Upper lobe of left lung (tissue), 6 donors: ENCODE data around the gene CD276. TPM values are rescaled to one million over a fixed set of nuclear protein-coding genes. Genes with fewer than 3 reads are reported as not detected.

Source experiments
- ATAC-seq, 2 donors: fragments of 200-7000 bp; cut with Tn5 transposase; one replicate each; pipeline ENCODE4 v1.9.1; 2022; ENCODE audit warnings: mild to moderate bottlenecking in 2 of 2, moderate library complexity in 2 of 2; ENCODE audit not compliant: low FRiP score in 2 of 2
- DNase-seq, 2 donors: peaks; one replicate each; pipeline ENCODE4 v3.0.0-alpha.2; 2019 to 2020
- H3K27ac ChIP-seq, 4 donors: fragments of 200-600 bp; sonication (generic); one replicate each; pipeline ENCODE4 v1.5.1; 2016 to 2019
- H3K27me3 ChIP-seq, 4 donors: fragments of 200-600 bp; sonication (generic); one replicate each; pipeline ENCODE4 v1.5.1; 2017 to 2019
- H3K36me3 ChIP-seq, 4 donors: fragments of 200-600 bp; sonication (generic); one replicate each; pipeline ENCODE4 v1.5.1; 2016 to 2019
- H3K4me1 ChIP-seq, 4 donors: fragments of 200-600 bp; sonication (generic); one replicate each; pipeline ENCODE4 v1.5.1; 2018 to 2019
- H3K4me3 ChIP-seq, 4 donors: fragments of 200-600 bp; sonication (generic); one replicate each; pipeline ENCODE4 v1.5.1; 2017 to 2019; ENCODE audit warnings: mild to moderate bottlenecking in 2 of 4, moderate library complexity in 1 of 4
- H3K9me3 ChIP-seq, 4 donors: fragments of 200-600 bp; sonication (generic); one replicate each; pipeline ENCODE4 v1.5.1; 2018 to 2019
- CTCF ChIP-seq, 6 experiments: fragments of 450-650 bp in 4 of 6; fragments of 200-600 bp in 2 of 6; sonication (generic) in 2 of 6; IDR thresholded peaks; one replicate each; pipeline ENCODE4 v1.5.1; 2016 to 2019; ENCODE audit warnings: antibody characterized with exemption in 6 of 6
- EP300 ChIP-seq, 4 donors: sonication (generic); formaldehyde crosslinking; IDR thresholded peaks; one replicate each; pipeline ENCODE4 v1.5.1; 2017; ENCODE audit warnings: antibody characterized with exemption in 4 of 4, control low read depth in 2 of 4
- POLR2A ChIP-seq, 4 donors: fragments of 450-650 bp; IDR thresholded peaks; one replicate each; pipeline ENCODE4 v1.5.1; 2016 to 2017; ENCODE audit warnings: antibody characterized with exemption in 4 of 4, mild to moderate bottlenecking in 2 of 4
- POLR2AphosphoS5 ChIP-seq, 2 donors: sonication (generic); formaldehyde crosslinking; IDR thresholded peaks; one replicate each; pipeline ENCODE4 v1.5.1; 2017; ENCODE audit warnings: antibody characterized with exemption in 2 of 2
- WGBS, 2 donors: methylation state at CpG; one replicate each; pipeline ENCODE4 v1.1.5; 2017 to 2018; 5-methylcytosine and 5-hydroxymethylcytosine counted together
- total RNA-seq, 6 donors: library from RNA; depleted of rRNA in 4 of 6; stranded (reverse); fragments of >200 nt in 4 of 6; gene quantifications; one replicate each; pipeline versions ENCODE4 v1.1.0 to v1.2.1, GENCODE V29; 2016 to 2021
- donor health status: DM: no; HTN: no; CAD: no; lungs with moderate emphysema.
- donor health status: DM: no; HTN: yes; CAD: no; lungs with severe emphysema.

CD276 gene
- total RNA-seq, 6 donors from 2014 or later: 32.2 to 83.6 (median 65.8) TPM

- ATAC-seq (no peak), DNase-seq (peak in 1 of 2 donors; percentile 74)
- H3K36me3 ChIP-seq: no peaks in the 10 kb centered on the region
- no peak overlapping the region for H3K27ac ChIP-seq
- peaks cover 0 to 10% (median 0%) of the 10 kb centered on the region in 4 donors for H3K27me3 ChIP-seq
- H3K4me3 ChIP-seq: no peak overlapping the region
- H3K9me3 ChIP-seq: no peaks in the 10 kb centered on the region
- no peak for TF ChIP-seq EP300 (IDR thresholded peaks at IDR 0.05)
- TF ChIP-seq POLR2AphosphoS5 (IDR thresholded peaks at IDR 0.05): no peak
- TF ChIP-seq CTCF (IDR thresholded peaks at IDR 0.05): no peak
- TF ChIP-seq POLR2A (IDR thresholded peaks at IDR 0.05): no peak
- 77 to 93% methylated on average over 14 of the region's 14 CpGs for WGBS, 2 donors
- H3K4me1 ChIP-seq: peaks cover 10 to 41% (median 33%) of the 10 kb centered on the region in 4 donors
Observed at GRCh38 chr15:73682600-73683090, 1.5 kb upstream of the CD276 start.

- peak overlapping the region in 3 of 4 donors; percentile 73 to 95 (median 85) for H3K4me3 ChIP-seq
- peak overlapping the region; percentile 73 to 89 (median 81) for H3K27ac ChIP-seq
- DNase-seq (no peak), ATAC-seq (no peak)
- peaks cover 10 to 47% (median 33%) of the 10 kb centered on the region in 4 donors for H3K4me1 ChIP-seq
- H3K36me3 ChIP-seq: no peaks in the 10 kb centered on the region
- 49 to 59% methylated on average over 6 to 7 of the region's 7 CpGs for WGBS, 2 donors
- H3K27me3 ChIP-seq: peaks cover 0 to 10% (median 0%) of the 10 kb centered on the region in 4 donors
- TF ChIP-seq POLR2AphosphoS5 (IDR thresholded peaks at IDR 0.05) (no peak), POLR2A (IDR thresholded peaks at IDR 0.05) (no peak), CTCF (IDR thresholded peaks at IDR 0.05) (peak in 3 of 6 experiments; percentile 27 to 38 (median 32)), EP300 (IDR thresholded peaks at IDR 0.05) (no peak)
- H3K9me3 ChIP-seq: no peaks in the 10 kb centered on the region
Observed at GRCh38 chr15:73683257-73683776, 866 bp upstream of the CD276 start.

GRCh38 chr15:73684581-73685455 lies 635 bp downstream of the CD276 start:
- peaks cover 0 to 10% (median 0%) of the 10 kb centered on the region in 4 donors for H3K27me3 ChIP-seq
- H3K9me3 ChIP-seq: no peaks in the 10 kb centered on the region
- peak overlapping the region; percentile 31 to 95 (median 79) for H3K4me3 ChIP-seq
- H3K36me3 ChIP-seq: no peaks in the 10 kb centered on the region
- H3K4me1 ChIP-seq: peaks cover 10 to 52% (median 33%) of the 10 kb centered on the region in 4 donors
- H3K27ac ChIP-seq: peak overlapping the region; percentile 73 to 89 (median 81)
- 11 to 12% methylated on average over 37 to 41 of the region's 52 CpGs for WGBS, 2 donors
- ATAC-seq (peak in 1 of 2 donors; percentile 18), DNase-seq (peak in 1 of 2 donors; percentile 86)
- TF ChIP-seq CTCF (IDR thresholded peaks at IDR 0.05) (no peak), EP300 (IDR thresholded peaks at IDR 0.05) (no peak), POLR2A (IDR thresholded peaks at IDR 0.05) (no peak), POLR2AphosphoS5 (IDR thresholded peaks at IDR 0.05) (no peak)

- WGBS, 2 donors: 69 to 71% methylated on average over 6 of the region's 6 CpGs
- Histone ChIP-seq H3K27ac (peak overlapping the region in 2 of 4 donors; percentile 36 to 54), H3K36me3 (no peaks in the 10 kb centered on the region), H3K4me1 (peaks cover 10 to 52% (median 33%) of the 10 kb centered on the region in 4 donors), H3K27me3 (peaks cover 0 to 10% (median 0%) of the 10 kb centered on the region in 4 donors), H3K9me3 (no peaks in the 10 kb centered on the region), H3K4me3 (peak overlapping the region in 2 of 4 donors; percentile 85 to 95)
- no peak for ATAC-seq
- TF ChIP-seq POLR2AphosphoS5 (IDR thresholded peaks at IDR 0.05) (no peak), EP300 (IDR thresholded peaks at IDR 0.05) (no peak), POLR2A (IDR thresholded peaks at IDR 0.05) (peak in 1 of 4 donors; percentile 1)
- DNase-seq: no peak
Observed at GRCh38 chr15:73685981-73686380, 1.8 kb downstream of the CD276 start.

- Histone ChIP-seq H3K36me3 (no peaks in the 10 kb centered on the region), H3K4me1 (peaks cover 10 to 52% (median 39%) of the 10 kb centered on the region in 4 donors), H3K27ac (no peak overlapping the region), H3K4me3 (no peak overlapping the region), H3K9me3 (no peaks in the 10 kb centered on the region), H3K27me3 (peaks cover 0 to 10% (median 0%) of the 10 kb centered on the region in 4 donors)
- 57 to 62% methylated on average over 3 to 4 of the region's 4 CpGs for WGBS, 2 donors
- TF ChIP-seq POLR2A (IDR thresholded peaks at IDR 0.05): no peak
- TF ChIP-seq POLR2AphosphoS5 (IDR thresholded peaks at IDR 0.05): peak in 1 of 2 donors; percentile 52
- ATAC-seq (peak in 1 of 2 donors; percentile 50), DNase-seq (peak in 1 of 2 donors; percentile 40)
Observed at GRCh38 chr15:73686781-73687256, 2.6 kb downstream of the CD276 start.
